Astrocyte (in vitro differentiated cells and primary cell): ENCODE data around the gene DCLK1. TPM values are rescaled to one million over a fixed set of nuclear protein-coding genes. Genes with fewer than 3 reads are reported as not detected.

Source experiments
- DNase-seq: peaks from one replicate; pipeline ENCODE4 v3.0.0-alpha.2; 2010; ENCODE audit warnings: low read depth
- FAIRE-seq: peaks from 2 replicates; lab custom pipeline; 2011; peaks lifted over from hg19 to GRCh38; lab: Jason Lieb, UNC
- H2AFZ ChIP-seq: 2 replicates; pipeline ENCODE4 v1.6.0; 2012; ENCODE audit warnings: low read depth, low read length, inconsistent platforms
- H3K27ac ChIP-seq: 2 replicates; pipeline ENCODE4 v1.5.1; 2011; ENCODE audit warnings: low read depth, low read length, inconsistent platforms
- H3K27me3 ChIP-seq: 2 replicates; pipeline ENCODE4 v1.6.0; 2011; ENCODE audit warnings: low read length, inconsistent platforms; ENCODE audit not compliant: insufficient read depth
- H3K36me3 ChIP-seq: 2 replicates; pipeline ENCODE4 v1.5.1; 2011; ENCODE audit warnings: low read length, inconsistent platforms; ENCODE audit not compliant: insufficient read depth
- H3K4me1 ChIP-seq: 2 replicates; pipeline ENCODE4 v1.5.1; 2011; ENCODE audit warnings: low read length, inconsistent platforms; ENCODE audit not compliant: insufficient read depth
- H3K4me2 ChIP-seq: 2 replicates; pipeline ENCODE4 v1.6.0; 2012; ENCODE audit warnings: low read length, inconsistent platforms
- H3K4me3 ChIP-seq: 2 replicates; pipeline ENCODE4 v1.5.1; 2011; ENCODE audit warnings: low read depth, mild to moderate bottlenecking, low read length, inconsistent platforms; ENCODE audit not compliant: insufficient read depth
- H3K79me2 ChIP-seq: 2 replicates; pipeline ENCODE4 v1.6.0; 2012; ENCODE audit warnings: mild to moderate bottlenecking, low read length, inconsistent platforms; ENCODE audit not compliant: insufficient read depth
- H3K9ac ChIP-seq: 2 replicates; pipeline ENCODE4 v1.6.0; 2012; ENCODE audit warnings: mild to moderate bottlenecking, low read length, inconsistent platforms
- H3K9me3 ChIP-seq: 2 replicates; pipeline ENCODE4 v1.5.1; 2012; ENCODE audit warnings: low read depth, mild to moderate bottlenecking, low read length, inconsistent platforms; ENCODE audit not compliant: insufficient read depth
- H4K20me1 ChIP-seq: 2 replicates; pipeline ENCODE4 v1.6.0; 2012; ENCODE audit warnings: low read length, inconsistent platforms; ENCODE audit not compliant: insufficient read depth
- H3K27ac Mint-ChIP-seq: one replicate; pipeline ENCODE4 v1.8.0; 2021; ENCODE audit warnings: mild to moderate bottlenecking, mixed read lengths; ENCODE audit not compliant: unreplicated experiment
- H3K27me3 Mint-ChIP-seq: one replicate; pipeline ENCODE4 v1.8.0; 2021; ENCODE audit warnings: low read depth, mixed read lengths; ENCODE audit not compliant: unreplicated experiment
- H3K36me3 Mint-ChIP-seq: one replicate; pipeline ENCODE4 v1.8.0; 2021; ENCODE audit warnings: low read depth, mixed read lengths; ENCODE audit not compliant: unreplicated experiment
- H3K4me1 Mint-ChIP-seq: one replicate; pipeline ENCODE4 v1.8.0; 2021; ENCODE audit warnings: low read depth, mixed read lengths; ENCODE audit not compliant: unreplicated experiment
- H3K4me3 Mint-ChIP-seq: one replicate; pipeline ENCODE4 v1.8.0; 2021; ENCODE audit warnings: mild to moderate bottlenecking, moderate library complexity, mixed read lengths; ENCODE audit not compliant: unreplicated experiment
- H3K9me3 Mint-ChIP-seq: one replicate; pipeline ENCODE4 v1.8.0; 2021; ENCODE audit warnings: mild to moderate bottlenecking, mixed read lengths; ENCODE audit not compliant: unreplicated experiment
- EZH2 ChIP-seq: IDR thresholded peaks from 2 replicates; pipeline ENCODE4 v1.6.1; 2012; ENCODE audit warnings: mild to moderate bottlenecking, low read length, inconsistent platforms; ENCODE audit not compliant: insufficient read depth
- total RNA-seq: library from RNA; stranded (reverse); gene quantifications from 2 replicates; pipeline ENCODE4 v1.2.1, GENCODE V29; 2021
- TF ChIP-seq, protein P1 (sequence below): IDR thresholded peaks from 2 replicates; pipeline ENCODE4 v1.5.1; 2011; ENCODE audit warnings: low read depth, mild to moderate bottlenecking, inconsistent platforms, low read length, moderate library complexity; ENCODE audit not compliant: insufficient read depth

DCLK1 gene
- total RNA-seq, 1 donor from 2014 or later = 4.9 TPM

DNA sequence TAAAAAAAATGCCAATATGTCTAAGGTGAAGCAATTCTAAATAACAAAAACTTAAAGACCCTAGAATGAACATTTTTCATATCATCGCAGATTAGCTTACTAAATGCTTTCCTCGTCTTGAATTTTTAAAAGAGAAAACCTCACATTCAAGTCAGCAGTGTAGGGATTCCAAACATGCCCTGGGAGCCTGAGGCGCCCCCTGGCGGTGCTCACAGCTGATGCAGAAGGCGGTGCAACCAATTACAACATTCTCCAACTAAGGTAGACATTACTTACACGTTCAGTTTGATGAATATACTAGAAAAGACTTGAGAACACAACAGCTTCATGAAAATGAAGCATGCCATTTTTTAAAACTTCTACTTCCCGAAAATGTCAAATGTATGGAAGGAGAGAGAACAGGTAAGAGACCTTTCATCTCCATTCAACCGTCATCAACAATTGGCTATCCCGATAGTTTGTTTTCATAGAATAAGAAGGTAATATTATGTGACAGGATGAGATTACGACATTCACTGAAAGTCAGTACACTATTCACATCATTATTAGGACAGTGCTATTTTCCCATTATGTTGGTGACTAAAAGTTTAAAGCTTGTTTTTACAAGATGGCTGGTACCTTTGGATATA is 304.4 kb downstream of the DCLK1 start:
- no peak overlapping the region for H3K9ac ChIP-seq
- H3K36me3 ChIP-seq = no peaks in the 10 kb centered on the region
- H3K27ac Mint-ChIP-seq = no peak overlapping the region
- no peaks in the 10 kb centered on the region for H3K9me3 Mint-ChIP-seq
- no peaks in the 10 kb centered on the region for H3K36me3 Mint-ChIP-seq
- H2AFZ ChIP-seq = no peak overlapping the region
- H3K27me3 ChIP-seq = no peaks in the 10 kb centered on the region
- no peaks in the 10 kb centered on the region for H3K4me1 ChIP-seq
- DNase-seq (no peak), FAIRE-seq (no peak)
- H3K27me3 Mint-ChIP-seq = no peaks in the 10 kb centered on the region
- no peaks in the 10 kb centered on the region for H3K4me1 Mint-ChIP-seq
- TF ChIP-seq, protein P1, sequence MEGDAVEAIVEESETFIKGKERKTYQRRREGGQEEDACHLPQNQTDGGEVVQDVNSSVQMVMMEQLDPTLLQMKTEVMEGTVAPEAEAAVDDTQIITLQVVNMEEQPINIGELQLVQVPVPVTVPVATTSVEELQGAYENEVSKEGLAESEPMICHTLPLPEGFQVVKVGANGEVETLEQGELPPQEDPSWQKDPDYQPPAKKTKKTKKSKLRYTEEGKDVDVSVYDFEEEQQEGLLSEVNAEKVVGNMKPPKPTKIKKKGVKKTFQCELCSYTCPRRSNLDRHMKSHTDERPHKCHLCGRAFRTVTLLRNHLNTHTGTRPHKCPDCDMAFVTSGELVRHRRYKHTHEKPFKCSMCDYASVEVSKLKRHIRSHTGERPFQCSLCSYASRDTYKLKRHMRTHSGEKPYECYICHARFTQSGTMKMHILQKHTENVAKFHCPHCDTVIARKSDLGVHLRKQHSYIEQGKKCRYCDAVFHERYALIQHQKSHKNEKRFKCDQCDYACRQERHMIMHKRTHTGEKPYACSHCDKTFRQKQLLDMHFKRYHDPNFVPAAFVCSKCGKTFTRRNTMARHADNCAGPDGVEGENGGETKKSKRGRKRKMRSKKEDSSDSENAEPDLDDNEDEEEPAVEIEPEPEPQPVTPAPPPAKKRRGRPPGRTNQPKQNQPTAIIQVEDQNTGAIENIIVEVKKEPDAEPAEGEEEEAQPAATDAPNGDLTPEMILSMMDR = no peak
- no peak for TF ChIP-seq EZH2
- H4K20me1 ChIP-seq = no peaks in the 10 kb centered on the region
- H3K4me2 ChIP-seq = no peak overlapping the region
- no peak overlapping the region for H3K4me3 ChIP-seq
- no peaks in the 10 kb centered on the region for H3K9me3 ChIP-seq
- no peak overlapping the region for H3K27ac ChIP-seq
- H3K79me2 ChIP-seq = no peaks in the 10 kb centered on the region
- no peak overlapping the region for H3K4me3 Mint-ChIP-seq

DNA sequence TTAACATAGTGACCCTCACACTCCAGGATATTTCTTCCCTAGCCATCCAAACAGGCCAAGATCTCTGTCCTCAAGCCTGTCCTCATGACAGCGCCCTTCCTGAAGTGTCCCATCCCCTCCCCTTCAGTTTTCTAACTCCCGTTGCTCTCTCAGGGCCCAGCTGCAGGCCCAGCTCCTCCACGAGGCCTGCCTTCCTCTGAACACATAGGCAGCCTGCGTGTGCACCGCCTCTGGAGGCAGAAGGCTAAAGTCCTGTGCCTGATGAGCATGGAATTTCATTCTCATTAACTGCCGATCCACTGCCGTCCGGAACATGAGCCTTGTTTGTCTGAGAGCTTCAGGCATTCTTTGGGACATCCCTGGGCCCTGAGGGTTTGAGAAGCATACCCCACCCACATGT is 306.4 kb downstream of the DCLK1 start:
- Histone ChIP-seq H3K9ac (no peak overlapping the region), H3K4me3 (no peak overlapping the region), H3K79me2 (no peaks in the 10 kb centered on the region), H3K36me3 (no peaks in the 10 kb centered on the region), H4K20me1 (no peaks in the 10 kb centered on the region), H3K9me3 (no peaks in the 10 kb centered on the region), H3K4me2 (no peak overlapping the region), H2AFZ (no peak overlapping the region), H3K4me1 (no peaks in the 10 kb centered on the region), H3K27ac (no peak overlapping the region), H3K27me3 (no peaks in the 10 kb centered on the region)
- TF ChIP-seq, protein P1 = no peak
- TF ChIP-seq EZH2 = no peak
- Mint-ChIP-seq H3K9me3 (no peaks in the 10 kb centered on the region), H3K36me3 (no peaks in the 10 kb centered on the region), H3K4me1 (no peaks in the 10 kb centered on the region), H3K27me3 (no peaks in the 10 kb centered on the region), H3K27ac (no peak overlapping the region), H3K4me3 (no peak overlapping the region)
- DNase-seq (no peak), FAIRE-seq (no peak)

DNA sequence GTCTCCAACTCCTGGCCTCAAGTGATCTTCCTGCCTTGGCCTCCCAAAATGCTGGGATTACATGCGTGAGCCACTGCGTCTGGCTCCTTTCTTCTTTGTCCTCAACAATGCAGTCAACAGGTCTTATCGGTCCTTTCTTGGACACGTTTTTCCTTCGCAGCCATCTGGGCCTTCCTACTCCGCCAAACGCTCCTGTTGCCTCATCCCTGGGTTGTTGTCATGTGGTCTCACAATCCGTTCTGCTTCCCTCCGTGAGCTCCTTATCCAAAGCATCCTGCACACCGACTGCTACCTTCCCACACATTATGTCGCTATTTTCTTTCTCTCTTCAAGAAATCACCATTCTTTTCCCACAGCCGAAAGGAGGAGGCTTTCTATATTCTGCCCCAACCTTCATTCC is 306.8 kb downstream of the DCLK1 start:
- Histone ChIP-seq H3K4me3 (no peak overlapping the region), H3K27me3 (no peaks in the 10 kb centered on the region), H3K9me3 (no peaks in the 10 kb centered on the region), H4K20me1 (no peaks in the 10 kb centered on the region), H3K27ac (no peak overlapping the region), H3K9ac (no peak overlapping the region), H3K4me1 (no peaks in the 10 kb centered on the region), H3K36me3 (no peaks in the 10 kb centered on the region), H2AFZ (no peak overlapping the region), H3K79me2 (no peaks in the 10 kb centered on the region), H3K4me2 (no peak overlapping the region)
- H3K9me3 Mint-ChIP-seq = no peaks in the 10 kb centered on the region
- DNase-seq (no peak), FAIRE-seq (no peak)
- TF ChIP-seq EZH2 = no peak
- TF ChIP-seq, protein P1 = no peak
- no peaks in the 10 kb centered on the region for H3K27me3 Mint-ChIP-seq
- no peaks in the 10 kb centered on the region for H3K4me1 Mint-ChIP-seq
- H3K27ac Mint-ChIP-seq = no peak overlapping the region
- no peak overlapping the region for H3K4me3 Mint-ChIP-seq
- no peaks in the 10 kb centered on the region for H3K36me3 Mint-ChIP-seq
